ENCODE data around the gene EPS8L3.
"Not testable (repeated sequence)": the region's sequence is repeated elsewhere in the genome, so short reads cannot be mapped to it uniquely, and the experiment has no call there.

The EPS8L3 gene

GRCh38 chr1:109716570-109717090, 47.1 kb downstream of the EPS8L3 start:
- WGBS (ENCODE audit: insufficient coverage, insufficient read length) = no CpG with 5 or more reads among the region's 3 CpGs
- DNase-seq (ENCODE audit: low read depth, low spot score) = no peak
- no peaks in the 10 kb centered on the region for H3K4me1 ChIP-seq (ENCODE audit: control insufficient read depth, insufficient read depth, low read length)
- H3K36me3 ChIP-seq (ENCODE audit: control insufficient read depth, insufficient read depth, low read length) = no peaks in the 10 kb centered on the region
- no peak overlapping the region for H3K4me3 ChIP-seq (ENCODE audit: low read length)
- no peaks in the 10 kb centered on the region for H3K9me3 ChIP-seq (ENCODE audit: control insufficient read depth, insufficient read depth, low read length)
- H3K27ac ChIP-seq (ENCODE audit: low read length) = no peak overlapping the region
- H3K27me3 ChIP-seq (ENCODE audit: control insufficient read depth, insufficient read depth, low read length) = no peaks in the 10 kb centered on the region

GRCh38 chr1:109716121-109716520, 47.6 kb downstream of the EPS8L3 start:
- WGBS (ENCODE audit: insufficient coverage, insufficient read length) = no CpG with 5 or more reads among the region's 3 CpGs
- H3K9me3 ChIP-seq (ENCODE audit: control insufficient read depth, insufficient read depth, low read length) = no peaks in the 10 kb centered on the region

GRCh38 chr1:109714661-109715372, 48.9 kb downstream of the EPS8L3 start:
- no peak overlapping the region for H3K4me3 ChIP-seq (ENCODE audit: low read length)
- H3K4me1 ChIP-seq (ENCODE audit: control insufficient read depth, insufficient read depth, low read length) = no peaks in the 10 kb centered on the region
- no peak overlapping the region for H3K27ac ChIP-seq (ENCODE audit: low read length)
- no peak for DNase-seq (ENCODE audit: low read depth, low spot score)
- H3K9me3 ChIP-seq (ENCODE audit: control insufficient read depth, insufficient read depth, low read length) = no peaks in the 10 kb centered on the region
- no peaks in the 10 kb centered on the region for H3K36me3 ChIP-seq (ENCODE audit: control insufficient read depth, insufficient read depth, low read length)
- no CpG with 5 or more reads among the region's 12 CpGs for WGBS (ENCODE audit: insufficient coverage, insufficient read length)
- H3K27me3 ChIP-seq (ENCODE audit: control insufficient read depth, insufficient read depth, low read length) = no peaks in the 10 kb centered on the region

More at GRCh38 chr1:109716121-109716520, 47.6 kb downstream of the EPS8L3 start:
- Histone ChIP-seq H3K27ac (ENCODE audit: low read length) (no peak overlapping the region), H3K4me1 (ENCODE audit: control insufficient read depth, insufficient read depth, low read length) (no peaks in the 10 kb centered on the region), H3K4me3 (ENCODE audit: low read length) (no peak overlapping the region), H3K27me3 (ENCODE audit: control insufficient read depth, insufficient read depth, low read length) (no peaks in the 10 kb centered on the region), H3K36me3 (ENCODE audit: control insufficient read depth, insufficient read depth, low read length) (no peaks in the 10 kb centered on the region)
- DNase-seq (ENCODE audit: low read depth, low spot score) = no peak

GRCh38 chr1:109713636-109714035, 50.1 kb downstream of the EPS8L3 start:
- Histone ChIP-seq H3K36me3 (ENCODE audit: control insufficient read depth, insufficient read depth, low read length) (no peaks in the 10 kb centered on the region), H3K4me1 (ENCODE audit: control insufficient read depth, insufficient read depth, low read length) (no peaks in the 10 kb centered on the region), H3K27me3 (ENCODE audit: control insufficient read depth, insufficient read depth, low read length) (no peaks in the 10 kb centered on the region), H3K27ac (ENCODE audit: low read length) (no peak overlapping the region), H3K4me3 (ENCODE audit: low read length) (no peak overlapping the region), H3K9me3 (ENCODE audit: control insufficient read depth, insufficient read depth, low read length) (no peaks in the 10 kb centered on the region)
- DNase-seq (ENCODE audit: low read depth, low spot score) = no peak
- no CpG with 5 or more reads among the region's 5 CpGs for WGBS (ENCODE audit: insufficient coverage, insufficient read length)

GRCh38 chr1:109712321-109712864, 51.3 kb downstream of the EPS8L3 start:
- no peak overlapping the region for H3K4me3 ChIP-seq (ENCODE audit: low read length)
- no peaks in the 10 kb centered on the region for H3K9me3 ChIP-seq (ENCODE audit: control insufficient read depth, insufficient read depth, low read length)
- WGBS (ENCODE audit: insufficient coverage, insufficient read length) = no CpG with 5 or more reads among the region's 22 CpGs
- DNase-seq (ENCODE audit: low read depth, low spot score) = no peak
- no peak overlapping the region for H3K27ac ChIP-seq (ENCODE audit: low read length)
- H3K27me3 ChIP-seq (ENCODE audit: control insufficient read depth, insufficient read depth, low read length) = no peaks in the 10 kb centered on the region
- no peaks in the 10 kb centered on the region for H3K4me1 ChIP-seq (ENCODE audit: control insufficient read depth, insufficient read depth, low read length)
- H3K36me3 ChIP-seq (ENCODE audit: control insufficient read depth, insufficient read depth, low read length) = no peaks in the 10 kb centered on the region

GRCh38 chr1:109711593-109712320, 52.0 kb downstream of the EPS8L3 start, which contains the start of gene GSTM5:
TSS of gene GSTM5 (plus strand) at chr1:109712251. CDS start at chr1:109712313, 62 bp downstream.
- DNase-seq (ENCODE audit: low read depth, low spot score); H3K4me3 ChIP-seq (ENCODE audit: low read length); H3K4me1 ChIP-seq (ENCODE audit: control insufficient read depth, insufficient read depth, low read length); H3K9me3 ChIP-seq (ENCODE audit: control insufficient read depth, insufficient read depth, low read length); H3K27me3 ChIP-seq (ENCODE audit: control insufficient read depth, insufficient read depth, low read length); H3K36me3 ChIP-seq (ENCODE audit: control insufficient read depth, insufficient read depth, low read length); H3K27ac ChIP-seq (ENCODE audit: low read length): not testable (repeated sequence)
- WGBS (ENCODE audit: insufficient coverage, insufficient read length) = no CpG with 5 or more reads among the region's 33 CpGs

- not testable (repeated sequence) for DNase-seq (ENCODE audit: low read depth, low spot score); H3K27ac ChIP-seq (ENCODE audit: low read length); H3K4me1 ChIP-seq (ENCODE audit: control insufficient read depth, insufficient read depth, low read length); H3K36me3 ChIP-seq (ENCODE audit: control insufficient read depth, insufficient read depth, low read length); H3K27me3 ChIP-seq (ENCODE audit: control insufficient read depth, insufficient read depth, low read length); H3K9me3 ChIP-seq (ENCODE audit: control insufficient read depth, insufficient read depth, low read length); H3K4me3 ChIP-seq (ENCODE audit: low read length)
Observed at GRCh38 chr1:109709822-109710221, 53.9 kb downstream of the EPS8L3 start.

- not testable (repeated sequence) for DNase-seq (ENCODE audit: low read depth, low spot score); H3K36me3 ChIP-seq (ENCODE audit: control insufficient read depth, insufficient read depth, low read length); H3K4me1 ChIP-seq (ENCODE audit: control insufficient read depth, insufficient read depth, low read length); H3K27me3 ChIP-seq (ENCODE audit: control insufficient read depth, insufficient read depth, low read length); H3K9me3 ChIP-seq (ENCODE audit: control insufficient read depth, insufficient read depth, low read length); H3K4me3 ChIP-seq (ENCODE audit: low read length); H3K27ac ChIP-seq (ENCODE audit: low read length)
- WGBS (ENCODE audit: insufficient coverage, insufficient read length) = no CpG with 5 or more reads among the region's 4 CpGs
Observed at GRCh38 chr1:109708949-109709348, 54.8 kb downstream of the EPS8L3 start.

GRCh38 chr1:109705411-109705810, 58.3 kb downstream of the EPS8L3 start:
- DNase-seq (ENCODE audit: low read depth, low spot score) = no peak
- H3K4me3 ChIP-seq (ENCODE audit: low read length) = no peak overlapping the region
- H3K36me3 ChIP-seq (ENCODE audit: control insufficient read depth, insufficient read depth, low read length) = no peaks in the 10 kb centered on the region
- no peaks in the 10 kb centered on the region for H3K27me3 ChIP-seq (ENCODE audit: control insufficient read depth, insufficient read depth, low read length)
- H3K4me1 ChIP-seq (ENCODE audit: control insufficient read depth, insufficient read depth, low read length) = no peaks in the 10 kb centered on the region
- H3K27ac ChIP-seq (ENCODE audit: low read length) = no peak overlapping the region
- no peaks in the 10 kb centered on the region for H3K9me3 ChIP-seq (ENCODE audit: control insufficient read depth, insufficient read depth, low read length)
- no CpG with 5 or more reads among the region's 4 CpGs for WGBS (ENCODE audit: insufficient coverage, insufficient read length)

GRCh38 chr1:109704173-109704572, 59.5 kb downstream of the EPS8L3 start:
- no peaks in the 10 kb centered on the region for H3K9me3 ChIP-seq (ENCODE audit: control insufficient read depth, insufficient read depth, low read length)
- WGBS (ENCODE audit: insufficient coverage, insufficient read length) = no CpG with 5 or more reads among the region's 8 CpGs

More at GRCh38 chr1:109704173-109704572, 59.5 kb downstream of the EPS8L3 start:
- no peaks in the 10 kb centered on the region for H3K36me3 ChIP-seq (ENCODE audit: control insufficient read depth, insufficient read depth, low read length)
- H3K4me3 ChIP-seq (ENCODE audit: low read length) = no peak overlapping the region
- no peaks in the 10 kb centered on the region for H3K27me3 ChIP-seq (ENCODE audit: control insufficient read depth, insufficient read depth, low read length)
- no peak overlapping the region for H3K27ac ChIP-seq (ENCODE audit: low read length)
- H3K4me1 ChIP-seq (ENCODE audit: control insufficient read depth, insufficient read depth, low read length) = no peaks in the 10 kb centered on the region
- no peak for DNase-seq (ENCODE audit: low read depth, low spot score)
